HFFc6 (cell line): ENCODE measurements around the gene ACVRL1. TPM values are rescaled to one million over a fixed set of nuclear protein-coding genes. Genes with fewer than 3 reads are reported as not detected.
A peak's percentile ranks its signal among the peaks of the same experiment; 100 is the strongest.
"Not testable (repeated sequence)": the region's sequence is repeated elsewhere in the genome, so short reads cannot be mapped to it uniquely, and the experiment has no call there.

Source experiments
- DNase-seq: peaks from one replicate; pipeline ENCODE4 v3.0.0-alpha.2; 2018
- H3K27ac Mint-ChIP-seq: 2 replicates; pipeline ENCODE4 v1.8.0; 2020; ENCODE audit warnings: mild to moderate bottlenecking, mixed read lengths
- H3K27me3 Mint-ChIP-seq: 2 replicates; pipeline ENCODE4 v1.8.0; 2021; ENCODE audit warnings: mild to moderate bottlenecking, moderate library complexity, mixed read lengths; ENCODE audit not compliant: insufficient read depth
- H3K36me3 Mint-ChIP-seq: 2 replicates; pipeline ENCODE4 v1.8.0; 2021; ENCODE audit warnings: low read depth, mixed read lengths
- H3K4me1 Mint-ChIP-seq: 2 replicates; pipeline ENCODE4 v1.8.0; 2020; ENCODE audit warnings: low read depth, mixed read lengths
- H3K4me3 Mint-ChIP-seq: 2 replicates; pipeline ENCODE4 v1.8.0; 2020; ENCODE audit warnings: mild to moderate bottlenecking, moderate library complexity, mixed read lengths
- H3K9me3 Mint-ChIP-seq: 2 replicates; pipeline ENCODE4 v1.8.0; 2020; ENCODE audit warnings: mild to moderate bottlenecking, mixed read lengths
- total RNA-seq, 6 experiments: library from RNA; stranded (reverse); fragmentation: NEBNext Ultra II Directional; extraction: Animal tissue kit (Norgen Biotek cat#: 25700); gene quantifications; 2 replicates in 1 of 6; 3 replicates in 5 of 6; pipeline ENCODE4 v1.2.3, GENCODE V29; 2021
- TF ChIP-seq, protein P1 (sequence below): fragments of 200-600 bp; sonication (generic); IDR thresholded peaks from 2 replicates; pipeline ENCODE4 v1.5.0; 2021; ENCODE audit warnings: antibody characterized with exemption, mild to moderate bottlenecking

Gene ACVRL1
- total RNA-seq, 6 experiments from 2014 or later, result 5.4 to 13.5 (median 10.0) TPM

DNA sequence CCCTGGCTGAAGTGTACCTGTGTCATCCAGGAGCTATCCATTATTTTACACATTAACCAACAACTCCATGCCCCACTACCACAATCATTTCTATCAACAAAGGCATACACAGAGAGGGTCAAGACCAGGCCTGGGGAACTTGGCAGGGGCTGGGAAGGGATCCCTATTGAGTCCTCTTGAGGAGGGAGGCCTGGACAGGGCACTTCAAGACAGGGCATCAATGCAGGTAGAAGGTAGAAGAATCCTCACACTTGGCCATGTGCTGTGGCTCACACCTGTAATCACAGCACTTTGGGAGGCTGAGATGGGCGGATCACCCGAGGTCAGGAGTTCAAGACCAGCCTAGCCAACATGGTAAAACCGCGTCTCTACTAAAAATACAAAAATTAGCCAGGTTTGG is 32.8 kb upstream of the ACVRL1 start:
- DNase-seq, result no peak
- TF ChIP-seq, protein P1, sequence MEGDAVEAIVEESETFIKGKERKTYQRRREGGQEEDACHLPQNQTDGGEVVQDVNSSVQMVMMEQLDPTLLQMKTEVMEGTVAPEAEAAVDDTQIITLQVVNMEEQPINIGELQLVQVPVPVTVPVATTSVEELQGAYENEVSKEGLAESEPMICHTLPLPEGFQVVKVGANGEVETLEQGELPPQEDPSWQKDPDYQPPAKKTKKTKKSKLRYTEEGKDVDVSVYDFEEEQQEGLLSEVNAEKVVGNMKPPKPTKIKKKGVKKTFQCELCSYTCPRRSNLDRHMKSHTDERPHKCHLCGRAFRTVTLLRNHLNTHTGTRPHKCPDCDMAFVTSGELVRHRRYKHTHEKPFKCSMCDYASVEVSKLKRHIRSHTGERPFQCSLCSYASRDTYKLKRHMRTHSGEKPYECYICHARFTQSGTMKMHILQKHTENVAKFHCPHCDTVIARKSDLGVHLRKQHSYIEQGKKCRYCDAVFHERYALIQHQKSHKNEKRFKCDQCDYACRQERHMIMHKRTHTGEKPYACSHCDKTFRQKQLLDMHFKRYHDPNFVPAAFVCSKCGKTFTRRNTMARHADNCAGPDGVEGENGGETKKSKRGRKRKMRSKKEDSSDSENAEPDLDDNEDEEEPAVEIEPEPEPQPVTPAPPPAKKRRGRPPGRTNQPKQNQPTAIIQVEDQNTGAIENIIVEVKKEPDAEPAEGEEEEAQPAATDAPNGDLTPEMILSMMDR, result no peak
- no peak overlapping the region for H3K27ac Mint-ChIP-seq
- peaks cover 6% of the 10 kb centered on the region for H3K4me1 Mint-ChIP-seq
- H3K4me3 Mint-ChIP-seq, result no peak overlapping the region
- no peaks in the 10 kb centered on the region for H3K36me3 Mint-ChIP-seq
- H3K27me3 Mint-ChIP-seq, result peaks cover 10% of the 10 kb centered on the region
- no peaks in the 10 kb centered on the region for H3K9me3 Mint-ChIP-seq

DNA sequence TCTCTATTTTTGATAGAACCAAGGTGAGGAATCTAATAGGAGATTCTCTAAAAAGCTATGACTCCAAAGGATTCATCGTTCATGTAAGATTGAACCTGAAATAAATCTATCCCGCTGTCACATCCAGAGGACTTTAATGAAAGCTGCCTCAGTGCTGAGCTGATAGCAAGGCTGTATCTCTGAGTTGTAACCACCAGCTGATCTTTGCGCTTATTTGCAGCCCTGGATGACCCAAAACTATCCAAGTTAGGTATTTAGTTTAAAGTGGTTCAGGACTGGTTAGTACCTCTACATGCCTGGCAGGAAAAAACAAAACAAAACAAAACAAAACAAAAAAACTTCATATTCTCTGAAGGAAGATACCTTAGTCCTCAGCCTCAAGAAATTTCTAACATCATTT is 28.2 kb upstream of the ACVRL1 start:
- no peak for DNase-seq
- H3K36me3 Mint-ChIP-seq, result no peaks in the 10 kb centered on the region
- H3K27ac Mint-ChIP-seq, result no peak overlapping the region
- H3K27me3 Mint-ChIP-seq, result no peaks in the 10 kb centered on the region; the same call in 1 of the 2 replicates
- H3K4me1 Mint-ChIP-seq, result peaks cover 5% of the 10 kb centered on the region
- H3K9me3 Mint-ChIP-seq, result no peaks in the 10 kb centered on the region
- H3K4me3 Mint-ChIP-seq, result no peak overlapping the region
- TF ChIP-seq, protein P1, result no peak

DNA sequence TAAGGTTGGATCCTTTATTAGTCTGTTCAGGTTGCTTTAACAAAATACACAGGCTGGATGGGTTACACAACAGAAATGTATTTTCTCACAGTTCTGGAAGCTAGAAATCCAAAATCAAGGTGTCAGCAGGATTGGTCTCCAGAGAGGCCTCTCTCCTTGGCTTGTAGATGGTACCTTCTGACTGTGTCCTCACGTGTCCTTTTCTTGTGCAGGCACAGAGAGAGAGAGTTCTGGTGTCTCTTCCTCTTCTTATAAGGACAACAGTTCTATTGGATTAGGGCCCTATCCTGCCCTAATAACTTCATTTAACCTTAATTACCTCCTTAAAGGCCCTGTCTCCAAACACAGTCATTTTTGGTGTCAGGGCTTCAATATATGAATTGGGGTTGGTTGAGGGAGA is 24.0 kb upstream of the ACVRL1 start:
- TF ChIP-seq, protein P1, result no peak
- no peak for DNase-seq
- Mint-ChIP-seq H3K36me3 (peaks cover 8% of the 10 kb centered on the region; the same call in 1 of the 2 replicates), H3K4me3 (no peak overlapping the region), H3K9me3 (no peaks in the 10 kb centered on the region), H3K27me3 (no peaks in the 10 kb centered on the region), H3K27ac (no peak overlapping the region), H3K4me1 (peaks cover 33% of the 10 kb centered on the region)

DNA sequence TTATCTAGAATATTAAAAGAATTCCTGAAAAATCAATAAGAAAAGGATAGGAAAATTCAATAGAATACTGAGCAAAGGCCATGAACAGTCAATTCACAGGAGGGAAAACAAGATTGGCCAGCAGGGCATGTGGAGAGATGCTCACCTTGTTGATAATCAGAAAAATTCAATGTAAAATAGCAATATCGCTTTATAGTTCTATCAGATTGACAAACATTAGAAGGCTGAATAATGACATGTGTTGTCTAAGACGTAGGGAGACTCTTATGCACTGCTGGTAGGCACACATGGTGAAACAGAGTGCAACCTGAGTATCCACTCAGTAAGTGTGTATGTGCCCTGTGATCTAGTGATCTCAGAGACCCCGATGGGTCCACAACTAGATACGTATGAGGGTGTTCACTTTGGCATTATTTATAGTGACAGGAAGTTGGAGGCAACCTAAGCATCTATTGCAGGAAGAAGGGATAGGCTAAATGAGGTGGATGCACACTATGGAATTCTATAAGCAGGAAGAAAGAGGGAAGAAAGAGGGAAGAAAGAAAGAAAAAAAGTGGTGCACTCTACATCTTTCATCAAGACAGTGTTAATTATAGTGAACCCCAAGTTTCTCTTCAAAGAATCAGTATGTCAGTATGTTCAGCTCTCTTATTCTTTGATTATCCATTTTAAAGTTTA is 23.2 kb upstream of the ACVRL1 start:
- Mint-ChIP-seq H3K27ac (peak overlapping the region; percentile 6; the same call in 1 of the 2 replicates), H3K4me3 (no peak overlapping the region), H3K36me3 (peaks cover 8% of the 10 kb centered on the region; the same call in 1 of the 2 replicates), H3K4me1 (peaks cover 33% of the 10 kb centered on the region), H3K27me3 (no peaks in the 10 kb centered on the region), H3K9me3 (no peaks in the 10 kb centered on the region)
- TF ChIP-seq, protein P1, result no peak
- no peak for DNase-seq

DNA sequence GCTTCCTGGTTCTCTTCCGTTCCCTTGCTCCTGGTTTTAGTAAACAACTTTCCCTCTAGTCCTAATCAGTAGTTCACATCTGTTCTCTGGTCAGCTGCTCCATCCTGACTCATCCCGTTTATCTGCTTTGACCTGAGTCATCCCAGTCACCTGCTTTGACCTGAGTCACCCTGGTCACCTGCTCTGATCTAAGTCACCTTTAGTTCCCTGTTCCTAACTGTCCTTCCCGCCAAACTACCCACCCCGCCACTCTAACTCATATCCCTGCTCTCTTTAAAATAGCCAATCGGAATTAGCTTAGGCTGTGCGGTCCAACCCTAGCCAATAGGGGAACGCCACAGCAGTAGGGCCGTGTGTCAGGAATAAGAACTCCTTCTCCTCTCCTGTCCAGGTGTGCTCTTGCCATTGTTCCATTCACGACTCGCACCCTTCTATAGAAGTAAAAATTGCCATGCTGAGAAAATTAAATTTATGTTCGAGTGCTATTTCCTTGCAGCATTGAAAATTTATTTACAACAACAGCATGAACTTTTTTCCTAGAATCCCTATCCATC is 22.6 kb upstream of the ACVRL1 start:
- H3K27ac Mint-ChIP-seq, result peak overlapping the region; percentile 95
- DNase-seq, result peak; percentile 63
- H3K9me3 Mint-ChIP-seq, result no peaks in the 10 kb centered on the region
- H3K27me3 Mint-ChIP-seq, result no peaks in the 10 kb centered on the region
- peaks cover 8% of the 10 kb centered on the region; the same call in 1 of the 2 replicates for H3K36me3 Mint-ChIP-seq
- peaks cover 33% of the 10 kb centered on the region for H3K4me1 Mint-ChIP-seq
- no peak overlapping the region; the same call in 1 of the 2 replicates for H3K4me3 Mint-ChIP-seq
- TF ChIP-seq, protein P1, result no peak

DNA sequence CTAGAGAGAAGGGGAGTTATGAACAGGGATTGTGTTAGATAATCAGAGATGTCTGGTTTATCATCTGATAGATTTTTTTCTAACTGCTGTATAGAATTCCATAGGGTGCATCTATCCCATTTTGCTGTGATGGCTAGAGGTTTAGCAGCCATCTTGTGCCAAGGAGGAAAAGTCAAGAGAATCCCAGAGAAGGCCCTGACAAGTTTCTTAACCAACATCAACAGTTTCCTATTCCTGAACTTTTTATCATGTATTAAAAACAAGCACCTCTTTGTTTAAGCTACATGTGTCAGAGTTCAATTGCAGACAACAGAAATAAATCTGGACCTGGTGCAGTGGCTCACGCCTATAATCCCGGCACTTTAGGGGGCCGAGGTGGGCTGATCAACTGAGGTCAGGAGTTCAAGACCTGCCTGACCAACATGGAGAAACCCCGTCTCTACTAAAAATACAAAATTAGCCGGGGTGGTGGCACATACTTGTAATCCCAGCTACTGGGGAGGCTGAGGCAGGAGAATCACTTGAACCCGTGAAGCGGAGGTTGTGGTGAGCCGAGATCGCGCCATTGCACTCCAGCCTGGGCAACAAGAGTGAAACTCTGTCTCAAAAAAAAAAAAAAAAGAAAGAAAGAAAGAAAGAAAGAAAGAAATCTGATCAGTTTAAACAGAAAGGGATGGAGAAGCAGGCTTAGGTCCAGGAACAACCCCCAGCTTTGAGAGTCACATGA is 21.8 kb upstream of the ACVRL1 start:
- not testable (repeated sequence) for H3K27me3 Mint-ChIP-seq, DNase-seq, H3K9me3 Mint-ChIP-seq, H3K36me3 Mint-ChIP-seq, H3K4me3 Mint-ChIP-seq
- peaks cover 33% of the 10 kb centered on the region for H3K4me1 Mint-ChIP-seq
- H3K27ac Mint-ChIP-seq, result peak overlapping the region; percentile 95
